ENCODE measurements around the gene CCDC192.

DNA sequence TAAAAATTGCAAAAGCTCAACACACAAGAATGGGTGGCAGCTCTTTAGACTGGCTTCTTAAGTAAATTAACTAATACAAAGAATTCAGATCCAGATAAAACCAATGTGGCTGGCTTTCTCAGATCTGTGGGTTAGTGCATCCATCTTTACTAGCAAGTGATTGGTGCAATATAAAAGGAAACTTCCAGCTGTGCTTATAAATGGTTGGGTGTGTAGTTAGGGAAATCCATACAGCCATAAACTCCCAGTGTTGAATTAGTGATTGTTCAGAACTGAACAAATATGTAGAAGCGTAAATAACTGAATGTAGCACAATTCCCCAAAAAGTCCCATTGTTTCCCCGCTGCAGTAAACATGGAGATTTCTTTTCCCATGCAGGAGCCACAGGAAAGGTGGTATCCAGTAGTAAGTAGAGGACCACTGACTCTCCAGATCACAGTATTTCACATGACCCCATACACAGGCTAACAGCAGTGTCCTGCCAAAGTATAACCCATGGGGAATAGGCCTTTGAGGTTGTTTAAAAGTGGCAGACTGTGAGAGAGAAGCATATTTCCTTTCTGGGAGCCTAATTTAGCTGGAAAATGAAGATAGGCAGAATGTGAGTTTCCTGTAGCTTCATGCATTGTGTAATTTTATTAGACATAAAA, 207.2 kb downstream of the CCDC192 start:
- no peak for TF ChIP-seq CTCF (conservative IDR thresholded peaks at IDR 0.05 in 1 of 2, IDR thresholded peaks at IDR 0.05 in 1 of 2; ENCODE audit: extremely low read depth in 1 of 2, insufficient read depth in 1 of 2, low read depth in 1 of 2, low read length in 2 of 2)
- no peak for TF ChIP-seq EZH2 (IDR thresholded peaks at IDR 0.05; ENCODE audit: borderline replicate concordance, low read length)

Data from mammary epithelial cell (primary cell).